C4-2B (cell line): ENCODE measurements around the gene ORM2.
"Not testable (repeated sequence)": the region's sequence is repeated elsewhere in the genome, so short reads cannot be mapped to it uniquely, and the experiment has no call there.

ENCODE experiments used
- CTCF ChIP-seq: fragments of 450-650 bp; conservative IDR thresholded peaks from 2 replicates; pipeline ENCODE4 v1.5.1; 2017; ENCODE audit warnings: mild to moderate bottlenecking
- ZFX ChIP-seq: fragments of 450-650 bp; IDR thresholded peaks from 2 replicates; pipeline ENCODE4 v1.6.1; 2017

DNA sequence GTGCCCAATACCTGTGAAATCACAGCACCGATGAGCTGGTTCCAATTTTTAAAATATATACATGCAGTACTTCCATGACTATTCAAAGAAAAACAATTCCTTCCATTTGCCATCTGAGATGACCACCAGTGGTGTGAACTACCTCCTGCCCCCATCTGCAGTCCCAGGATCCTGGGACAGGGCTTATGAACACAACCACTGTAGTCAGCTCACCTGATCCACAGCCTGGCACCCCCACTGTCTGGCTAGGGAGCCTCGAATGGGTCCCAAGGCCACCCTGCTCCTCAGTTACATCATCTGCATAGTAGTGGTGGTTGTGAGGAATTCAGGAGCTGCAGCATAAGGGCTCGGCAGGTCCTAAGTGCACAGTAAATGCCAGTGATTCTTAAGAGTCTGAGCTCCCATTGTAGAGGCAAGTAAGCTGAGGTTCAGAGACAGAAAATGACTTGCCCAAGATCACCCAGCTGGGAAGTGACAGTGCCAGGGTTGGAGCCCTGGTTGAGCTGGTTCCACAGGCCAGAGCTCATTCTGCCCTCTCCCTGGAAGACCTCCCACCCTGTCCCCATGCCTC lies 3.9 kb upstream of the ORM2 start:
- not testable (repeated sequence) for TF ChIP-seq CTCF, ZFX
